GM13976 (cell line): ENCODE data around the gene AGBL2.
"Not testable (repeated sequence)": the region's sequence is repeated elsewhere in the genome, so short reads cannot be mapped to it uniquely, and the experiment has no call there.

Source experiments
- DNase-seq: peaks from one replicate; pipeline ENCODE4 v3.0.0; 2012; ENCODE audit warnings: low spot score
- CTCF ChIP-seq: IDR thresholded peaks from 2 replicates; pipeline ENCODE4 v1.5.1; 2012; ENCODE audit warnings: borderline replicate concordance, mild to moderate bottlenecking; ENCODE audit not compliant: insufficient read depth; ENCODE audit errors: extremely low read depth, missing control alignments, control extremely low read depth
- in situ Hi-C: fragments of 300-500 bp; cut with MboI; formaldehyde crosslinking; loops from one replicate; pipeline ENCODE4 v1.12.0; 2022; ENCODE audit warnings: low sequenced_read_pairs, mixed read lengths, inconsistent platforms; ENCODE audit not compliant: unreplicated experiment

The AGBL2 gene

GRCh38 chr11:47716692-47717091, 1.5 kb upstream of the AGBL2 start:
- in situ Hi-C loops = no loop called here
- no peak for DNase-seq
- no peak for TF ChIP-seq CTCF

- in situ Hi-C loops = no loop called here
- no peak for TF ChIP-seq CTCF
- peak; percentile 35 for DNase-seq
Measured at GRCh38 chr11:47714554-47715081, 551 bp downstream of the AGBL2 start.

DNA sequence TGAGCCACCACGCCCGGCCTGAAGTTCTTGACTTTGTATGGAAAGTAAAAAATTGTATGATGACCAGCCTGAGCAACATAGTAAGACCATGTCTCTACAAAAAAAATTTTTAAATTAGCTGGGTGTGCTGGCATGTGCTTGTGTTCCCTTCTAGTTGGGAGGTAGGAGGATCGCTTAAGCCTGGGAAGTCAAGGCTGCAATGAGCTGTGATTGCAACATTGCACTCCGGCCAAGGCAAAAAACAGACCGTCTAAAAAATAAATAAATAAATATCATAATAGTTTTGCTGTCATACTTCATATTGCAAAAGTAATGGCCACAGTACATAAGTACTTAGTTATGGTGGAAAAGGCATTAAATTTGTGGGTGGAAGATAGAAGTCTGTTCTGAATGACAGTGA, 3.4 kb downstream of the AGBL2 start:
- DNase-seq = no peak
- in situ Hi-C loops = no loop called here
- TF ChIP-seq CTCF = no peak

DNA sequence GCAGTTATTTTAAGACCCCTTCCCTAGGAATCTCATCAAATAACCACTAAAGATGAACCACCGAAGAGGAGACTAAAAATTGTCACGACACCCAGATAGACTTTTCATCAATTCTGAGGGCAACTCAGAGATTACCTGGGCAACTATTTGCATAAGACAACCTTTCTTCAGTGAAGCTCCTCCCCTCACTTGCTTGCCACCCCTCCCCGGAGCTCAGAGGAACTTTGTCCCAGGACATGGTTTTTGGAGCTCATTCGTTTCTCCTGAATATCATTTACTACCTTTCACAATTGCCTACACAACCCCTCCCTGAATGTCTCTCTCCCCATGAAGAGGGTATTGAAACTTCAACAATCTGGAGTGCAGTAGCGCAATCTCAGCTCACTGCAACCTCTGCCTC, 3.9 kb downstream of the AGBL2 start:
- no peak for TF ChIP-seq CTCF
- DNase-seq = no peak
- in situ Hi-C loops = no loop called here

DNA sequence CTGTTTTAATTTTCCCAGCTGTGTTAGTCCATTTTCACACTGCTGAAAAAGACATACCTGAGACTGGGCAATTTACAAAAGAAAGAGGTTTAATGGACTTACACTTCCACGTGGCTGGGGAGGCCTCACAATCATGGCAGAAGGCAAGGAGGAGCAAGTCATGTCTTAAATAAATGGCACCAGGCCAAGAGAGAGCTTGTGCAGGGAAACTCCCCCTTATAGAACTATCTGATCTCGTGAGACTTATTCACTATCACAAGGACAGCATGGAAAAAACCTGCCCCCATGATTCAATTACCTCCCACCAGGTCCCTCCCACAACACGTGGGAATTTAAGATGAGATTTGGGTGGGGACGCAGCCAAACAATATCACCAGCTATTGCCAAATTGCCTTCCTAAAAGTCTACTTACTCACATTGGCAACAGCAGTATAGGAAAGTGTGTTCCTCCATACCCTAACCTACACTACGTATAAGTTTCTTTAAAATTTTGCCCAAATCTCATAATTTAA, 7.8 kb downstream of the AGBL2 start:
- not testable (repeated sequence) for DNase-seq

GRCh38 chr11:47705721-47706120, 9.4 kb downstream of the AGBL2 start:
- TF ChIP-seq CTCF = no peak
- no peak for DNase-seq
- in situ Hi-C loops = no loop called here

More for the DNA sequence above, 7.8 kb downstream of the AGBL2 start:
- in situ Hi-C loops = not testable (repeated sequence)

- no peak for TF ChIP-seq CTCF
- DNase-seq = no peak
- in situ Hi-C loops = no loop called here
Measured at GRCh38 chr11:47691979-47692378, 23.2 kb downstream of the AGBL2 start.
